CD8-positive, alpha-beta memory T cell (primary cell): ENCODE measurements around the gene GATAD2B. TPM values are rescaled to one million over a fixed set of nuclear protein-coding genes. Genes with fewer than 3 reads are reported as not detected.

Experiments
- CTCF ChIA-PET: fragments of 350-600 bp; sonication (Branson Sonifier 250); formaldehyde crosslinking; loops from one replicate; lab custom pipeline; 2021; ENCODE audit warnings: antibody characterized with exemption; lab: Charles Lee
- POLR2A ChIA-PET: fragments of 350-600 bp; sonication (Branson Sonifier 250); formaldehyde crosslinking; loops from one replicate; lab custom pipeline; 2021; ENCODE audit warnings: antibody characterized with exemption; lab: Charles Lee
- DNase-seq, 5 donors: peaks; one replicate each; pipeline versions ENCODE4 v3.0.0 to v3.0.0-alpha.2; 2020 to 2022; ENCODE audit warnings: mixed read lengths in 1 of 5
- H3K27ac ChIP-seq: one replicate; pipeline ENCODE4 v1.7.0; 2013; ENCODE audit warnings: low read depth, mild to moderate bottlenecking, low read length, moderate library complexity
- H3K27me3 ChIP-seq: 2 replicates; pipeline ENCODE4 v1.7.0; 2013; ENCODE audit warnings: low read length, mild to moderate bottlenecking; ENCODE audit not compliant: insufficient read depth, poor library complexity, severe bottlenecking
- H3K36me3 ChIP-seq: 2 replicates; pipeline ENCODE4 v1.7.0; 2013; ENCODE audit warnings: mild to moderate bottlenecking, low read length, moderate library complexity; ENCODE audit not compliant: insufficient read depth
- H3K4me1 ChIP-seq: 2 replicates; pipeline ENCODE4 v1.7.0; 2013; ENCODE audit warnings: mild to moderate bottlenecking, low read length, moderate library complexity; ENCODE audit not compliant: insufficient read depth
- H3K4me3 ChIP-seq: 2 replicates; pipeline ENCODE4 v1.7.0; 2013; ENCODE audit warnings: mild to moderate bottlenecking, low read length
- H3K9me3 ChIP-seq: 2 replicates; pipeline ENCODE4 v1.7.0; 2013; ENCODE audit warnings: mild to moderate bottlenecking, low read length
- H3K27ac Mint-ChIP-seq, 8 donors: one replicate each; pipeline ENCODE4 v1.8.0; 2020 to 2021; ENCODE audit warnings: mixed read lengths in 8 of 8, mild to moderate bottlenecking in 6 of 8, inconsistent platforms in 3 of 8, moderate library complexity in 3 of 8
- H3K27me3 Mint-ChIP-seq, 2 donors: one replicate each; pipeline ENCODE4 v1.8.0; 2020 to 2021; ENCODE audit warnings: mixed read lengths in 2 of 2, mild to moderate bottlenecking in 1 of 2, moderate library complexity in 1 of 2
- H3K36me3 Mint-ChIP-seq, 3 donors: one replicate each; pipeline ENCODE4 v1.8.0; 2020 to 2021; ENCODE audit warnings: mixed read lengths in 3 of 3, inconsistent platforms in 1 of 3, mild to moderate bottlenecking in 1 of 3
- H3K4me1 Mint-ChIP-seq, 3 donors: one replicate each; pipeline ENCODE4 v1.8.0; 2020 to 2021; ENCODE audit warnings: mixed read lengths in 3 of 3, inconsistent platforms in 1 of 3, mild to moderate bottlenecking in 1 of 3
- H3K4me3 Mint-ChIP-seq, 7 donors: one replicate each; pipeline ENCODE4 v1.8.0; 2020 to 2021; ENCODE audit warnings: mixed read lengths in 7 of 7, mild to moderate bottlenecking in 6 of 7, moderate library complexity in 4 of 7, inconsistent platforms in 2 of 7
- H3K9me3 Mint-ChIP-seq, 5 donors: one replicate each; pipeline ENCODE4 v1.8.0; 2020 to 2022; ENCODE audit warnings: mixed read lengths in 5 of 5, mild to moderate bottlenecking in 3 of 5, moderate library complexity in 2 of 5, inconsistent platforms in 1 of 5
- polyA plus RNA-seq: library from polyadenylated mRNA; unstranded; fragments of 300-500 nt; fragmentation: Illumina TruSeq; gene quantifications from one replicate; pipeline ENCODE4 v1.2.3, GENCODE V29; 2021
- total RNA-seq, 2 experiments: library from RNA; stranded (reverse); gene quantifications; one replicate each; pipeline ENCODE4 v1.2.3, GENCODE V29; 2021

GATAD2B gene
- total and polyA plus RNA-seq, 3 experiments from 2014 or later: 5.6 to 71.9 (median 64.9) TPM

DNA sequence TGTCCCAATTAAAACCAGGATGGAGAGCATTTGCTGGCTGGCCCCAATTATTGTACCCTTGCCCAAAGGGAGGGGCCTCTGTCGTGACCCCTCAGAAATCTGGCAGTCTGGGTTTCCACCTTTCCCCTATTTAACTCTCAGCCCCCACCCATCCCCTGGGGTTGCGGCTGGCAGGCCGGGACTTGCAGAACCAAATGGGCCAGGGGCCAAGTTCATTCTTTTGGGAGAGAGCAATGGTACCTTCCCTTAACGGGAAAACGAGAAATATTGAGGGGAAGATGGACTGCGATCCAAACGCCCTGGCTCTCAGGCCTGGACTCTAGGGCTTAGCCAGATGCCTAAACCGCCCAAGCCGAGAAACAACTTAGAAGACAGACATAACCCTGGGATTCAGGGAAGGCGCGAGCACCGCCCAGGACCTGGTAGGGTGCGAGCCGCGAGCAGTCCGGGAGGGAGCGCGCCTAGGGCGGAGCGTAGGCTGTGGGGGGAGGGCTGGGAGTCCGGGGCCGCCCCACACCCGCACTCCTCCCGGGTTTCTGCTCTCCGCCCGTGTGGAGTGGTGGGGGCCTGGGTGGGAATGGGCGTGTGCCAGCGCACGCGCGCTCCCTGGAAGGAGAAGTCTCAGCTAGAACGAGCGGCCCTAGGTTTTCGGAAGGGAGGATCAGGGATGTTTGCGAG lies 147.9 kb downstream of the GATAD2B start, which contains the start of gene SLC27A3:
Gene SLC27A3 (plus strand): TSS at position 628 of the 678 bp plus-strand sequence. CDS start 91 bp downstream, outside the sequence.
- Histone ChIP-seq H3K36me3 (no peaks in the 10 kb centered on the region), H3K27me3 (no peaks in the 10 kb centered on the region), H3K27ac (peak within 1 kb of the TSS; percentile 65), H3K4me3 (peak within 1 kb of the TSS; percentile 74), H3K4me1 (peaks cover 19% of the 10 kb centered on the region), H3K9me3 (no peaks in the 10 kb centered on the region)
- ChIA-PET POLR2A (interaction anchor here (0.6 to 1.6 kb wide), 11 partner anchors 9 to 239 kb away, joined by 3 to 9 read pairs (median 4); partner anchors contain the start of genes GATAD2B, INTS3, RAB13 and RPS27), CTCF (interaction anchor here (0.9 to 1.7 kb wide), 2 partner anchors 170 to 205 kb away, joined by 3 to 5 read pairs; no protein-coding TSS in a partner anchor)
- Mint-ChIP-seq H3K9me3 (no peaks in the 10 kb centered on the region), H3K36me3 (peaks cover 0 to 40% (median 2%) of the 10 kb centered on the region in 3 donors), H3K4me1 (peaks cover 37 to 41% (median 41%) of the 10 kb centered on the region in 3 donors), H3K4me3 (peak within 1 kb of the TSS; percentile 86 to 96 (median 90)), H3K27me3 (no peaks in the 10 kb centered on the region), H3K27ac (peak within 1 kb of the TSS; percentile 76 to 99 (median 88))
- DNase-seq: peak in 1 of 5 donors; percentile 58

DNA sequence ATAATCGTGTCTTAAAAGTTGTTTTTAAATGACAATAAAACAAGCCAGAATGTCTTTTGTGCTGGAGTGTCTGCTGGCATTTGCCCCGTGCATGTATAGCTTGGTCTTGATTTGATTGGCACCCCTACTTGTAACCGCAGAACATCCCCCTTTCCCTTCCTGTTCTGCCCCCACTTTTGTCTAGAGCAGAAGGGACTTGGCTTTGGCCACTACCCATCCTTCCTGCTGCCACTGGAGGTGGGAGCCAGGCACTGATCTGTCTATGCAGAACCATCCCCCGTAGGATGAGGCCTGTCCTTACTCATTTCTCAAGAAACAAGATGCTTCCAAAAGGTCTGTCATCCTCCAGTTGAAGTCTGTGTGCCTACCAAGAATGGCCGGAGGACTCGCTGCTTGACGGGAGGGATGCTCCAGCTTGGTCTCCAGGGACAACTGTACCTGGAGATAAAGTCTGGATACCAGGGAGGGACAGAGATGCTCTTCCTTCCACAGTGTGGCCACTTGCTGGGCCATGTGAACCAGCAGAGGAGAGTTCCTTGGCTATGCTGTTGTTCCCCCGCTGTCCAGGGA lies 148.7 kb downstream of the GATAD2B start:
- Histone ChIP-seq H3K4me1 (peaks cover 19% of the 10 kb centered on the region), H3K36me3 (no peaks in the 10 kb centered on the region), H3K4me3 (no peak overlapping the region), H3K27me3 (no peaks in the 10 kb centered on the region), H3K27ac (no peak overlapping the region), H3K9me3 (no peaks in the 10 kb centered on the region)
- Mint-ChIP-seq H3K36me3 (peaks cover 0 to 41% (median 2%) of the 10 kb centered on the region in 3 donors), H3K27ac (peak overlapping the region; percentile 54 to 93 (median 84)), H3K4me1 (peaks cover 37 to 41% (median 39%) of the 10 kb centered on the region in 3 donors), H3K27me3 (no peaks in the 10 kb centered on the region), H3K4me3 (peak overlapping the region; percentile 33 to 96 (median 86)), H3K9me3 (no peaks in the 10 kb centered on the region)
- ChIA-PET POLR2A (interaction anchor here (1.6 kb wide), 1 partner anchor 212 kb away, joined by 9 read pairs; the partner anchor contains the start of gene RAB13), CTCF (no interaction called here)
- DNase-seq: peak in 1 of 5 donors; percentile 35

DNA sequence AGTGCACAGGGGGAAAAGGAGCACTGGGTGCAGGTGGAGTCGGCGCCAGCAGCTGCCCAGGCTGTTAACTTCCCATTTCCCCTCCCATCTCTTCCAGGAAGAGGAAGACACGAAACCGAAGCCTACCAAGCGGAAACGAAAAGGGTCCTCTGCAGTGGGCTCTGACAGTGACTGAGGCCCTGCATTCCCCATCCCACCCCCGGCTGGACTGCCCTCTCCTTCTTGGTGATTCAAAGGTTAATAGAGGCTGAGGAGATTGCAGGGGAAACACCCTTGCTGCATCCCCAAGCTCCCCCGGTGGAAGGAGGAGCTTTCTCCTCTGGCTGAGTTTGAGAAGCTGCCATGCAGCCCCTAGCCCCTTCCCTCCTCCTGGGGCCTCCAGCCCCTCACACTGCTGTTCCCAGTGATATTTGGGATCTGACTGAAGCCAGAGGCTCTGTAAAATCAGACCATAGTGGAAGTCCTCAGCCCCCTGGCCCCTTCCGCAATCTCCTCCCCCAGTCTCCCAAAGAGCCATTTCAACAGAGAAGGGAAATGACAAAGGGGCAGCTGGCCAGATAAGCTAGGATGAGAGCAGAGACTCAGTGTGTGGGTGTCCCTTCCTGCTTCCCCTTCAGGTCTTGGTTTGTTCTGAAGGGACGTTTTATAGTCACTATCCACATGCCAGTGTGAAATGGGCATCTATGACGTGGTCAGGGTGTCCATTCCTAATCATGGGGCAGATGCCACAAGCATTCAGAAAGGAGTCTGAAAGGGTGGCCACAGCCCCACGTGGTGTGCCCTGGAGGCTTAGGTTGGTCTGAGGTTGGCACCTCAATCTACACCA lies 149.5 kb downstream of the GATAD2B start:
- Mint-ChIP-seq H3K4me1 (peaks cover 35 to 41% (median 37%) of the 10 kb centered on the region in 3 donors), H3K9me3 (no peaks in the 10 kb centered on the region), H3K36me3 (peaks cover 0 to 46% (median 3%) of the 10 kb centered on the region in 3 donors), H3K4me3 (peak overlapping the region in 6 of 7 donors; percentile 33 to 90 (median 76)), H3K27me3 (no peaks in the 10 kb centered on the region), H3K27ac (peak overlapping the region; percentile 50 to 93 (median 81))
- POLR2A ChIA-PET: interaction anchor here (0.8 to 1.0 kb wide), 2 partner anchors 10 to 191 kb away, joined by 3 read pairs; no protein-coding TSS in a partner anchor
- Histone ChIP-seq H3K4me3 (no peak overlapping the region), H3K36me3 (peaks cover 6% of the 10 kb centered on the region), H3K4me1 (peaks cover 19% of the 10 kb centered on the region), H3K27ac (no peak overlapping the region), H3K9me3 (no peaks in the 10 kb centered on the region), H3K27me3 (no peaks in the 10 kb centered on the region)
- CTCF ChIA-PET: interaction anchor here (1.3 to 1.4 kb wide), 2 partner anchors 96 to 211 kb away, joined by 3 read pairs; no protein-coding TSS in a partner anchor
- peak in 1 of 5 donors; percentile 19 for DNase-seq

DNA sequence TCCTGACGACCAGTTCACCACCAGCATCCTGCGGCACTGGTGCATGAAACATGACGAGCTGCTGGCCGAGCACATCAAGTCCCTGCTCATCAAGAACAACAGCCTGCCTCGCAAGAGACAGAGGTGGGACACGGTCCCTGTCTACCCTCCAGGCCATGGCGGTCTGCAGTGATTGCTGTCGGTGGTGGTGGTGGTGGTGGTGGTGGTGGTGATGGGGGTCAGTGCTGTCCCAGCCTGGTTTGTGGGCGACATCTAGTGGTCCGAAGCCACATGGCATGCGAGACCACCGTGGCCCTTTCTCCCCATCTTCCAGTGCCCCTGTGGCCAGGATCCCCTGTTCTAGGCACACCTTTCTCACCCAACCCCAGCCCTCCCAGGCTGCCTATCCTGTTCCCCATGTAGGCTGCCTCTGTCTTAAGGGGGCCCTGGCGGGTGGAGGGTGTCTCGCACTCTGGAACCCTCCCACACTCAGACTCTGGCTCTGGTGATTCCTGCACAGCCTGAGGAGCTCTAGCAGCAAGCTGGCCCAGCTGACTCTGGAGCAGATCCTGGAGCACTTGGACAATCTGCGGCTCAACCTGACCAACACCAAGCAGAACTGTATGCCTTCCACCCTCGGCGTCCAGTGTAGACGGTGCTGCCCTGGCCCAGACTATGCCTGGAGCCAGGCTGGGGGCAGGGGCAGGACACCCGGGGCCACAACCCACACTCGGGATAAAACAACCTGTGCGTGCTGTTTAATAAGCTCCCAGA lies 150.8 kb downstream of the GATAD2B start:
- Mint-ChIP-seq H3K4me3 (no peak overlapping the region), H3K27me3 (no peaks in the 10 kb centered on the region), H3K4me1 (peaks cover 27 to 32% (median 29%) of the 10 kb centered on the region in 3 donors), H3K36me3 (peaks cover 0 to 54% (median 9%) of the 10 kb centered on the region in 3 donors), H3K9me3 (no peaks in the 10 kb centered on the region), H3K27ac (peak overlapping the region in 2 of 8 donors; percentile 76 to 91)
- Histone ChIP-seq H3K4me3 (no peak overlapping the region), H3K27me3 (no peaks in the 10 kb centered on the region), H3K9me3 (no peaks in the 10 kb centered on the region), H3K36me3 (peaks cover 18% of the 10 kb centered on the region), H3K27ac (no peak overlapping the region), H3K4me1 (peaks cover 19% of the 10 kb centered on the region)
- ChIA-PET CTCF (interaction anchor here (1.3 to 1.4 kb wide), 2 partner anchors 95 to 213 kb away, joined by 3 read pairs; no protein-coding TSS in a partner anchor), POLR2A (interaction anchor here (1.0 kb wide), 1 partner anchor 8 kb away, joined by 3 read pairs; no protein-coding TSS in a partner anchor)
- DNase-seq: no peak

DNA sequence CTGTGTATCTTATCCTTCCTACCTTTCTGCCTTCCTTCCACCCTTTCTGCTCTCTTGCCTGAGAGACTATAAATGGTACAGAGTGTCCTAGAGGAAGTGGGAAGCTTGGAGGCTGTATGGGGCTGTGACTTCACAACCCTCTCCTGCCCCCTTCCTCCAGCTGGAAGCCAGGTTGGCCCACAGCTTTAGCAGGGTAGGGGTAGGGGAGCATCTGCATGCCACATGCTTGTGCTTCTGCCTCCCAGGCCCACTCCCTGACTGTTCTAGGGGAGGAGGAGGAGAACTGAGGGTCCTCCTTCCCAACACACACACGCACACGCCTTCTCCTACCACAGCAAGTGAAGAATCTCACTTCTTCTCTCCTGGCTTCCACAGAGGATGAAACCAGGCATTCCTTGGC lies 151.5 kb downstream of the GATAD2B start:
- Mint-ChIP-seq H3K4me3 (no peak overlapping the region), H3K36me3 (peaks cover 0 to 60% (median 10%) of the 10 kb centered on the region in 3 donors), H3K9me3 (no peaks in the 10 kb centered on the region), H3K27me3 (no peaks in the 10 kb centered on the region), H3K4me1 (peaks cover 21 to 24% (median 21%) of the 10 kb centered on the region in 3 donors), H3K27ac (no peak overlapping the region)
- H3K27ac ChIP-seq: no peak overlapping the region
- ChIA-PET CTCF (no interaction called here), POLR2A (no interaction called here)
- H3K9me3 ChIP-seq: no peaks in the 10 kb centered on the region
- no peaks in the 10 kb centered on the region for H3K27me3 ChIP-seq
- DNase-seq: no peak
- no peak overlapping the region for H3K4me3 ChIP-seq
- peaks cover 14% of the 10 kb centered on the region for H3K4me1 ChIP-seq
- peaks cover 20% of the 10 kb centered on the region for H3K36me3 ChIP-seq

DNA sequence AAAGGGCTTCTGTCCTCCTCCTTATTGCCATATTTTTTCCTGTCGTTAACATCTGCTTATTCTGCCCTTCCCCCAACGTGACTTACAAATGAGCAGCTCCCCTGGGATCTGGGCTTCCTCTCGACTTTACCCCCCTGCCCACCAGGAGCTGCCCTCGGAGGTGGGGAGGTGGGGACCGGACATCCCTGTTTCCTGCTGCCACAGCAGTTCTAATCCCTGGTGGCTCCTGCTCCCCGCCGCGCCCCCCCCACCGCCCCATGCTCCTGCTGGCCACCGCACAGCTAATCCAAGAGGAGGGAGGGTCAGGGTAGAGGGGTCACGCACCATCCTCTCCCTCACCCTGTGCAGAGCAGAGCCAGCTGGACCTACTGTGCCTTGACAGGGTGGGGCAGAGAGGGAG lies 152.0 kb downstream of the GATAD2B start:
- Histone ChIP-seq H3K27me3 (no peaks in the 10 kb centered on the region), H3K27ac (no peak overlapping the region), H3K4me1 (peaks cover 11% of the 10 kb centered on the region), H3K4me3 (no peak overlapping the region), H3K36me3 (peaks cover 20% of the 10 kb centered on the region), H3K9me3 (no peaks in the 10 kb centered on the region)
- H3K27ac Mint-ChIP-seq: peak overlapping the region in 1 of 8 donors; percentile 26
- no peaks in the 10 kb centered on the region for H3K27me3 Mint-ChIP-seq
- H3K4me3 Mint-ChIP-seq: no peak overlapping the region
- no peaks in the 10 kb centered on the region for H3K9me3 Mint-ChIP-seq
- DNase-seq: no peak
- H3K4me1 Mint-ChIP-seq: peaks cover 18 to 21% (median 19%) of the 10 kb centered on the region in 3 donors
- H3K36me3 Mint-ChIP-seq: peaks cover 0 to 63% (median 10%) of the 10 kb centered on the region in 3 donors
- POLR2A ChIA-PET: interaction anchor here (0.6 kb wide), 1 partner anchor 36 kb away, joined by 4 read pairs; no protein-coding TSS in a partner anchor
- CTCF ChIA-PET: no interaction called here

DNA sequence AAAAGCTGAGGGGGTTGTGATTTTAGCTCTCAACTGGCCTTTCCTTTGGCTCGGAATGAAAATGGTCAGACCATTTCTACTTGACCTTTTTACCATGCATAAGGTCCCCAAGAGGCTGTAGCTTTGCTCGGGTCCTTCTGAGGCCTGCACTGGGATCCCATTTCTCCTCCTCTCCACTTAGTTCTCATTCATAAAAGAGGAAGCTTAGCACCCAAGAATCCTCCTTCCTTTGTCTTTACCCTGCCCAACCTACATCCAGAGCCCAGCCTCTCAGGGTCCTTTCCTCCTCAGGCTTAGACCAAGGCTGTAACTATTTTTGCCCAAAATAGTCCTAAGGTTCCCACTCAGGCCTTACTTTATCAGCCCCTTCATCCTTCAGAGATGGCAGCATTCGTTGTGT lies 153.6 kb downstream of the GATAD2B start:
- CTCF ChIA-PET: no interaction called here
- no peaks in the 10 kb centered on the region for H3K9me3 ChIP-seq

More for the DNA sequence above, 153.6 kb downstream of the GATAD2B start:
- H3K4me1 ChIP-seq: peaks cover 3% of the 10 kb centered on the region
- no peak overlapping the region for H3K4me3 Mint-ChIP-seq
- H3K4me3 ChIP-seq: no peak overlapping the region
- H3K27ac ChIP-seq: no peak overlapping the region
- H3K9me3 Mint-ChIP-seq: no peaks in the 10 kb centered on the region
- POLR2A ChIA-PET: no interaction called here
- peaks cover 9 to 10% (median 10%) of the 10 kb centered on the region in 3 donors for H3K4me1 Mint-ChIP-seq
- H3K27me3 ChIP-seq: no peaks in the 10 kb centered on the region
- H3K36me3 ChIP-seq: peaks cover 20% of the 10 kb centered on the region
- no peak for DNase-seq
- peak overlapping the region in 3 of 8 donors; percentile 32 to 63 (median 47) for H3K27ac Mint-ChIP-seq
- no peaks in the 10 kb centered on the region for H3K27me3 Mint-ChIP-seq
- peaks cover 0 to 75% (median 10%) of the 10 kb centered on the region in 3 donors for H3K36me3 Mint-ChIP-seq
